Neural crest cell (in vitro differentiated cells): ENCODE measurements around the gene TACR2. TPM values are rescaled to one million over a fixed set of nuclear protein-coding genes. Genes with fewer than 3 reads are reported as not detected.
A peak's percentile ranks its signal among the peaks of the same experiment; 100 is the strongest.

ENCODE experiments used
- DNase-seq: peaks from one replicate; pipeline ENCODE4 v3.0.0; 2021; ENCODE audit warnings: low read depth, mixed read lengths, low spot score
- H3K27ac Mint-ChIP-seq: one replicate; pipeline ENCODE4 v1.8.0; 2021; ENCODE audit warnings: mild to moderate bottlenecking, mixed read lengths; ENCODE audit not compliant: unreplicated experiment
- H3K27me3 Mint-ChIP-seq: 2 replicates; pipeline ENCODE4 v1.8.0; 2021; ENCODE audit warnings: low read depth, mild to moderate bottlenecking, mixed read lengths
- H3K36me3 Mint-ChIP-seq: 2 replicates; pipeline ENCODE4 v1.8.0; 2021; ENCODE audit warnings: low read depth, mild to moderate bottlenecking, mixed read lengths
- H3K4me1 Mint-ChIP-seq: 2 replicates; pipeline ENCODE4 v1.8.0; 2021; ENCODE audit warnings: mixed read lengths
- H3K4me3 Mint-ChIP-seq: one replicate; pipeline ENCODE4 v1.8.0; 2021; ENCODE audit warnings: mild to moderate bottlenecking, mixed read lengths
- H3K9me3 Mint-ChIP-seq: 2 replicates; pipeline ENCODE4 v1.8.0; 2021; ENCODE audit warnings: mixed read lengths
- total RNA-seq: library from RNA; stranded (reverse); gene quantifications from 2 replicates; pipeline ENCODE4 v1.2.1, GENCODE V29; 2021
- TF ChIP-seq, protein P1 (sequence below): fragments of 200-600 bp; sonication (generic); conservative IDR thresholded peaks from 2 replicates; pipeline ENCODE4 v1.5.0; 2021; ENCODE audit warnings: antibody characterized with exemption, mild to moderate bottlenecking

Gene TACR2
- total RNA-seq, 1 donor from 2014 or later = not detected

DNA sequence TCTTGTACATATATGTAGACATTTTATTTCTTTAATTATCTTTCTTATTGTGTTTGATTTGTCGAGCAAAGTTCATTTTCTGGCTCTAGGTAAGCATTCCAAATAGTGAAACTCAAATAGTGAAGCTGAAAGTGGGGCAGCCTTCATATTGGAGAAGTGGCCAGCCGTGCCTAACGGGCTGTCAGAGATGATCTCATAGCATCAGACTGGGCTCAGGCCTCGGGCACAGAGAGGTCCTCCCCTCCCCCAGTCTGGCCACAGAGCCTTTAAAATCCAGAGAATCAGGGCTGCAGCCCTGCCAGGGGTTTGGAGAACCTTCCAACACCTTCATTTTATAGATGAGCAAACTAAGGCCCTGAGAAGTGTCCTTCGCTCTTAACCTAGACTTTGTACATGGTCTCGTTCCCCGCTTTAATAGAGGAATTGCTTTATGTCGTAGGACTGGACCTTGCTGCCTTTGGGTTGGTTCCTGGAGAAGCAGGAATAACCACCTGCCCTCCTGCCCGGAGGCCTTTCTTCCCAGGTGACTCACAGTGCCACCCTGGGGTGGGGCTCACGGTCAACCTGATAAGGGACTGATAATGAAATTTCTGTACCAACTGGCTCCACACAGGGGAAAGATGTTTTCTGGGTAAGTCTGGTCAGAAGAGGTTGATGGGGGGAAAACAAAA is 41.8 kb upstream of the TACR2 start:
- no peaks in the 10 kb centered on the region for H3K36me3 Mint-ChIP-seq
- TF ChIP-seq, protein P1, sequence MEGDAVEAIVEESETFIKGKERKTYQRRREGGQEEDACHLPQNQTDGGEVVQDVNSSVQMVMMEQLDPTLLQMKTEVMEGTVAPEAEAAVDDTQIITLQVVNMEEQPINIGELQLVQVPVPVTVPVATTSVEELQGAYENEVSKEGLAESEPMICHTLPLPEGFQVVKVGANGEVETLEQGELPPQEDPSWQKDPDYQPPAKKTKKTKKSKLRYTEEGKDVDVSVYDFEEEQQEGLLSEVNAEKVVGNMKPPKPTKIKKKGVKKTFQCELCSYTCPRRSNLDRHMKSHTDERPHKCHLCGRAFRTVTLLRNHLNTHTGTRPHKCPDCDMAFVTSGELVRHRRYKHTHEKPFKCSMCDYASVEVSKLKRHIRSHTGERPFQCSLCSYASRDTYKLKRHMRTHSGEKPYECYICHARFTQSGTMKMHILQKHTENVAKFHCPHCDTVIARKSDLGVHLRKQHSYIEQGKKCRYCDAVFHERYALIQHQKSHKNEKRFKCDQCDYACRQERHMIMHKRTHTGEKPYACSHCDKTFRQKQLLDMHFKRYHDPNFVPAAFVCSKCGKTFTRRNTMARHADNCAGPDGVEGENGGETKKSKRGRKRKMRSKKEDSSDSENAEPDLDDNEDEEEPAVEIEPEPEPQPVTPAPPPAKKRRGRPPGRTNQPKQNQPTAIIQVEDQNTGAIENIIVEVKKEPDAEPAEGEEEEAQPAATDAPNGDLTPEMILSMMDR = no peak
- H3K4me1 Mint-ChIP-seq = peaks cover 6% of the 10 kb centered on the region
- no peak overlapping the region for H3K27ac Mint-ChIP-seq
- H3K4me3 Mint-ChIP-seq = no peak overlapping the region
- DNase-seq = no peak
- H3K27me3 Mint-ChIP-seq = peaks cover 1% of the 10 kb centered on the region
- H3K9me3 Mint-ChIP-seq = no peaks in the 10 kb centered on the region

DNA sequence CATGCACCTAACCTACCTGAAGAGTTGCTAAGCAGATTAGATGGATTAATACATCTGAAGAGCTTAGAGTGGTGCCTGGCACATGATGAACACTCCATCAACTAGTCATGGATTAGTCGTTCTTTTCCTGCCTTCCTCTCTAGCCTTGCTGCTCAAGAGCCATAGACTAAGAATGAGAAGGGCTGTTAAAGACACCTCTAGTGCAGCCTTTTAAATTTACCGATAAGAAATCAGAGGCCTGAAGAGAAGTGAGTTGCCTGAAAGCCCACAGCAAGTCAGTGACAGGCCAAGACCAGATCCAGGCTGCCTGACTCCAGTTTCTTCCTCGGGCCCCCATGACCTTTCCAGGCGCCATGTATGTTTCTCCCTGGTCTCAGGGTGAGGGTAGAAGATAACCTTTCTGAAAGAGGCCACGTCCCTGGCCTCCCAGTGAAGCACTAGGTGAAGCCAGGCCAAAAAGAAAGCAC is 41.1 kb upstream of the TACR2 start:
- Mint-ChIP-seq H3K4me3 (no peak overlapping the region), H3K9me3 (no peaks in the 10 kb centered on the region), H3K4me1 (peaks cover 6% of the 10 kb centered on the region), H3K27ac (no peak overlapping the region), H3K36me3 (no peaks in the 10 kb centered on the region), H3K27me3 (peaks cover 9% of the 10 kb centered on the region)
- TF ChIP-seq, protein P1 = no peak
- no peak for DNase-seq

DNA sequence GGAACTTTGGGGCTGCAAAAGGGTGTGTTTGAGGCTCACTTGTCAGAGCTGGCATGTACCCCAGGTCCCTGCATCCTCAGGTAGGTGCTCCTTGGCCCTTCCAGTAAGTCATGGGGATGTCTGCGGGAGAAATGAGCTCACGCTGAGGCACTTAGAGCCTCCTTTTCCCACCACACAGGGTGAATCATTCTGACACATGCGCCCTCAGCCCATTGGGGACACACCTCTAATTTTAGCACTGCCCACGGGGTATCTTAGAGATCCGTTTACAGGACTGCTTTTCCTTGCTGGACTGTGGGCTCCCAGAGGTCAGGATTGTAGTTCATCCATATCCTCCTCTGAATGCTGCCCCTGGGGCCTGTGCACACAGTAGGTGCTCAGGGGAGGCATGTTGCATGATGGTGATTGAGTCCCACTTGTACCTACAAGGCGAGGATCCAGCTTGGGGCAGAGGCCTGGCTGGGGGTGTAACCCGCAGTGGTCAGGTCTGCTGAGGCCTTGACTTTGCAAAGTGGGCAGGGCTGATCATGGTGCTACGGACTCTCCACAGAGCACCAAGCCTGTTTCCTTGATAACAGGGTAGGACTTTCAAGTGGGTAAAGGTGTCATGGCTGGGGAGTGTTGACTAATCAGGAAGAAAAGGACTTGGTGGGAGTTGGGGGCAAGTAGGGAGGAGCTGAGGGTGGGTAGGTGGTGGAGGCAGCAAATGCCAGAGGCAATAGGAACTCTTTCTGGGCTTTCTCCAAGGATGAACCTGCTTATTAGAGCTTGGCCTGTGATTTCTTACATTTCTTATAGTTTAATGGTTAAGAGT is 40.4 kb upstream of the TACR2 start:
- Mint-ChIP-seq H3K36me3 (no peaks in the 10 kb centered on the region), H3K4me3 (no peak overlapping the region), H3K4me1 (peaks cover 6% of the 10 kb centered on the region), H3K27ac (no peak overlapping the region), H3K9me3 (no peaks in the 10 kb centered on the region), H3K27me3 (peaks cover 16% of the 10 kb centered on the region)
- DNase-seq = no peak
- TF ChIP-seq, protein P1 = no peak

DNA sequence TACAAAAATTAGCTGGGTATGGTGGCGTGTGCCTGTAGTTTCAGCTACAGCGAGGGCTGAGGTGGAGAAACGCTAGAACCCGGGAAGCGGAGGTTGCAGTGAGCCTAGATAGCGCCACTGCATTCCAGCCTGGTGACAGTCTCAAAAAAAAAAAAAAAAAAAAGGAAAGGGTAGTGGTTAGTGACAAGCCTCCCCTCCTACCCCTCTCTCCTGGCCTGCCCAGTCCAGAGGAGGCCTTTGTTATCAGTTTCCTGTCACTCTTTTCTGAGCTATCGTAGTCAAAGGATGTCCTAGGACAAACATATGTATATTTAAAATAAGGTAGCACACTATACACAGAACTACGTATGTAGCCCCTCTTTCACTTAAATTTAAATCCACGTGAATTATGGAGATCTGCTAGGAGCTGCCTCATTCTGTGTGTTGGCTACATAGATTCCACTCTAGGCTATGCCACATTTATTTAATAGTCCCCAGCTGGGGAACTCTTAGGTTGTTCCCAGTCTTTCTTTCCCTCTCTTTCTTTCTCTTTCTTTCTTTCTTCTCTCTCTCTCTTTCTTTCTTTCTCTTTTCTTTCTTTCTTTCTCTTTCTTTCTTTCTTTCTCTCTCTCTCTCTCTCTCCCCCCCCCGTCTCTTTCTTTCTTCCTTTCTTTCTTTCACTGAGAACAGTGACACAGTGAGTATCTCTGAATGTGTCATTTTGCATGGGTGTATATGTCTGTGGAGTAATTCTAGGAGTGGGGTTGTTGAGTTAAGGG is 38.5 kb upstream of the TACR2 start:
- no peak for DNase-seq
- Mint-ChIP-seq H3K27me3 (peaks cover 20% of the 10 kb centered on the region), H3K36me3 (no peaks in the 10 kb centered on the region), H3K9me3 (no peaks in the 10 kb centered on the region), H3K4me3 (no peak overlapping the region), H3K27ac (no peak overlapping the region), H3K4me1 (peaks cover 6% of the 10 kb centered on the region)
- TF ChIP-seq, protein P1 = no peak

DNA sequence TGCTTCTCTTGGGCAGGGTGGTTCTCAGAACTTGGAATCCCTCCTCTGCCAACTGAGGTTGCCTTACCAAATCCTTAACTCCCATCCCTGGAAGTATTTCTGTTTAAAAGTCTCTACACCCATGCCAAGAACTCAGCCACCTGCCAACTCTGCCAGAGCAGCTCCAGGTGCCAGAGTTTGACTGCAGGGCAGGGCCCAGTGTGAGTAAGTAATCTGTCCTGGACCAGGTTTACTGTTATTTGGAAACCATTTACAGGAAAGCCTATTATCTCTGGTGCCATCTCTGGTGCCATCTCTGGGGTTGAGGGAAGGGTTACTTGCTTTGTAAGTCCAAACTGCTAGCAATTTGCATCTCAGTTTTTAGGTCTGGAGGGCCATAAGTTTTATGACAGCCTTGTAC is 37.1 kb upstream of the TACR2 start:
- Mint-ChIP-seq H3K4me1 (peaks cover 11% of the 10 kb centered on the region), H3K27me3 (peaks cover 20% of the 10 kb centered on the region), H3K27ac (no peak overlapping the region), H3K4me3 (peak overlapping the region; percentile 74), H3K9me3 (no peaks in the 10 kb centered on the region), H3K36me3 (no peaks in the 10 kb centered on the region)
- TF ChIP-seq, protein P1 = no peak
- no peak for DNase-seq
